ENCODE results near the gene SMC1B.
"Not testable (repeated sequence)": the region's sequence is repeated elsewhere in the genome, so short reads cannot be mapped to it uniquely, and the experiment has no call there.

SMC1B gene

GRCh38 chr22:45376009-45376408, 37.4 kb downstream of the SMC1B start:
- no peak overlapping the region for H3K4me3 ChIP-seq (ENCODE audit: low read depth, low read length)
- DNase-seq (ENCODE audit: low read depth): no peak
- TF ChIP-seq CTCF (IDR thresholded peaks at IDR 0.05; ENCODE audit: control insufficient read depth, extremely low read depth, insufficient read depth): no peak

GRCh38 chr22:45373592-45373991, 39.8 kb downstream of the SMC1B start:
- not testable (repeated sequence) for DNase-seq (ENCODE audit: low read depth); H3K4me3 ChIP-seq (ENCODE audit: low read depth, low read length)

GRCh38 chr22:45366713-45367112, 46.7 kb downstream of the SMC1B start:
- H3K4me3 ChIP-seq (ENCODE audit: low read depth, low read length): no peak overlapping the region
- no peak for DNase-seq (ENCODE audit: low read depth)
- no peak for TF ChIP-seq CTCF (IDR thresholded peaks at IDR 0.05; ENCODE audit: control insufficient read depth, extremely low read depth, insufficient read depth)

GRCh38 chr22:45359627-45360026, 53.8 kb downstream of the SMC1B start:
- DNase-seq (ENCODE audit: low read depth): no peak
- H3K4me3 ChIP-seq (ENCODE audit: low read depth, low read length): no peak overlapping the region
- TF ChIP-seq CTCF (IDR thresholded peaks at IDR 0.05; ENCODE audit: control insufficient read depth, extremely low read depth, insufficient read depth): no peak

- no peak overlapping the region for H3K4me3 ChIP-seq (ENCODE audit: low read depth, low read length)
- DNase-seq (ENCODE audit: low read depth): no peak
- no peak for TF ChIP-seq CTCF (IDR thresholded peaks at IDR 0.05; ENCODE audit: control insufficient read depth, extremely low read depth, insufficient read depth)
These were observed 55.3 kb downstream of the SMC1B start for GRCh38 chr22:45358127-45358526.

GRCh38 chr22:45357490-45357889, 55.9 kb downstream of the SMC1B start:
- no peak overlapping the region for H3K4me3 ChIP-seq (ENCODE audit: low read depth, low read length)
- TF ChIP-seq CTCF (IDR thresholded peaks at IDR 0.05; ENCODE audit: control insufficient read depth, extremely low read depth, insufficient read depth): no peak
- DNase-seq (ENCODE audit: low read depth): no peak

GRCh38 chr22:45353786-45354185, 59.6 kb downstream of the SMC1B start:
- DNase-seq (ENCODE audit: low read depth): no peak
- TF ChIP-seq CTCF (IDR thresholded peaks at IDR 0.05; ENCODE audit: control insufficient read depth, extremely low read depth, insufficient read depth): no peak
- no peak overlapping the region for H3K4me3 ChIP-seq (ENCODE audit: low read depth, low read length)

- not testable (repeated sequence) for H3K4me3 ChIP-seq (ENCODE audit: low read depth, low read length); DNase-seq (ENCODE audit: low read depth)
These were observed 60.6 kb downstream of the SMC1B start for GRCh38 chr22:45352757-45353156.
